ENCODE data around the gene XPNPEP2. TPM values are rescaled to one million over a fixed set of nuclear protein-coding genes. Genes with fewer than 3 reads are reported as not detected.

Gene XPNPEP2
- total and polyA plus RNA-seq, 9 of the 15 experiments (the other 6 are each of a cell fraction or from before 2014, with no cell fraction given) = 0.03 to 0.19 (median 0.09) TPM; not detected in 5

- Histone ChIP-seq H3K27ac (ENCODE audit: extremely low read depth, low read depth, low read length) (no peak overlapping the region), H3K9me1 (ENCODE audit: control insufficient read depth, insufficient read depth, low read length) (no peaks in the 10 kb centered on the region), H3K9ac (ENCODE audit: insufficient read depth in 1 of 2, low read depth in 2 of 2, low read length in 2 of 2) (no peak overlapping the region), H3K27me3 (ENCODE audit: control insufficient read depth in 2 of 2, insufficient read depth in 2 of 2, low read length in 2 of 2) (no peaks in the 10 kb centered on the region), H2AFZ (ENCODE audit: low read depth, low read length) (no peak overlapping the region), H3K4me3 (no peak overlapping the region), H3K4me1 (replicated peaks in 1 of 2; ENCODE audit: control insufficient read depth in 2 of 2, insufficient read depth in 2 of 2, low read length in 2 of 2) (peaks cover 8 to 14% of the 10 kb centered on the region in 2 experiments), H3K36me3 (ENCODE audit: control insufficient read depth, insufficient read depth, low read length) (no peaks in the 10 kb centered on the region), H3K9me3 (replicated peaks; ENCODE audit: control insufficient read depth, insufficient read depth, low read depth, low read length) (no peaks in the 10 kb centered on the region), H4K20me1 (replicated peaks; ENCODE audit: control insufficient read depth, insufficient read depth, low read length) (no peaks in the 10 kb centered on the region), H3K79me2 (ENCODE audit: control insufficient read depth, insufficient read depth, low read length) (no peaks in the 10 kb centered on the region), H3K4me2 (ENCODE audit: insufficient read depth, low read length) (no peak overlapping the region)
- no peak for FAIRE-seq
- BruUV-seq (replicated peaks) = no TSS peak
- DNase-seq (ENCODE audit: extremely low read depth in 1 of 4, low spot score in 3 of 4) = no peak
- ChIA-PET CTCF (ENCODE audit: low intra/inter-chr PET ratio) (no interaction called here), POLR2A (no interaction called here)
- 44% methylated on average over 9 of the region's 9 CpGs for WGBS (ENCODE audit: insufficient coverage, low coverage, missing lambda C conversion rate)
- intact Hi-C loops (cut with micrococcal nuclease) (no loop called here), in situ Hi-C loops (cut with MboI) (no loop called here)
- TF ChIP-seq ILF3 (IDR thresholded peaks at IDR 0.05; ENCODE audit: borderline replicate concordance) (no peak), ZNF282 (CRISPR knock-in tag; IDR thresholded peaks at IDR 0.05) (no peak), FOXA3 (CRISPR knock-in tag; conservative IDR thresholded peaks at IDR 0.05 in 1 of 2, IDR thresholded peaks at IDR 0.05 in 1 of 2) (no peak), FOSL1 (tag; conservative IDR thresholded peaks at IDR 0.05) (no peak), SAP30 (IDR thresholded peaks at IDR 0.05; ENCODE audit: borderline replicate concordance, insufficient read depth, low read depth, low read length, poor library complexity, severe bottlenecking) (no peak), CCNT2 (IDR thresholded peaks at IDR 0.05; ENCODE audit: borderline replicate concordance, extremely low read depth, insufficient read length, low read depth, low read length) (no peak), TAL1 (IDR thresholded peaks at IDR 0.05) (no peak), GTF2E2 (tag; IDR thresholded peaks at IDR 0.05) (no peak)
- ATAC-seq = no peak
Measured at GRCh38 chrX:129790808-129791207, 52.0 kb downstream of the XPNPEP2 start.

Data from K562 (cell line).